Parathyroid adenoma (tissue), 2 donors: Measurements from ENCODE around the gene SPDYE6.

Source experiments
- H2AFZ ChIP-seq: fragments of 300-600 bp; sonication (generic); one replicate; pipeline ENCODE4 v1.7.0; 2017; ENCODE audit warnings: antibody characterized with exemption, mild to moderate bottlenecking
- H3K27ac ChIP-seq: fragments of 300-600 bp; sonication (generic); one replicate; pipeline ENCODE4 v1.7.0; 2017
- H3K27me3 ChIP-seq: fragments of 300-600 bp; sonication (generic); one replicate; pipeline ENCODE4 v1.7.0; 2017; ENCODE audit warnings: low read length; ENCODE audit not compliant: control insufficient read depth, insufficient read depth
- H3K36me3 ChIP-seq: fragments of 300-600 bp; sonication (generic); one replicate; pipeline ENCODE4 v1.7.0; 2017; ENCODE audit warnings: low read length; ENCODE audit not compliant: control insufficient read depth, insufficient read depth
- H3K4me1 ChIP-seq: fragments of 300-600 bp; sonication (generic); one replicate; pipeline ENCODE4 v1.7.0; 2017; ENCODE audit warnings: control low read depth
- H3K4me2 ChIP-seq: fragments of 300-600 bp; sonication (generic); one replicate; pipeline ENCODE4 v1.7.0; 2017; ENCODE audit warnings: low read length
- H3K4me3 ChIP-seq: fragments of 300-600 bp; sonication (generic); one replicate; pipeline ENCODE4 v1.7.0; 2017; ENCODE audit warnings: low read depth, low read length
- H3K79me2 ChIP-seq: fragments of 300-600 bp; sonication (generic); one replicate; pipeline ENCODE4 v1.7.0; 2017; ENCODE audit warnings: control low read depth
- H3K9ac ChIP-seq: fragments of 300-600 bp; sonication (generic); one replicate; pipeline ENCODE4 v1.7.0; 2017; ENCODE audit warnings: mild to moderate bottlenecking
- H3K9me3 ChIP-seq: fragments of 300-600 bp; sonication (generic); one replicate; pipeline ENCODE4 v1.7.0; 2017; ENCODE audit warnings: low read length; ENCODE audit not compliant: control insufficient read depth
- CTCF ChIP-seq: fragments of 300-600 bp; sonication (generic); IDR thresholded peaks from one replicate; pipeline ENCODE4 v1.7.0; 2017; ENCODE audit warnings: antibody characterized with exemption, mild to moderate bottlenecking
- donor health status: primary hyperparathyroidism.

The SPDYE6 gene

GRCh38 chr7:102300643-102301221 lies 55.5 kb downstream of the SPDYE6 start:
- Histone ChIP-seq H3K79me2 (no peaks in the 10 kb centered on the region), H3K9me3 (no peaks in the 10 kb centered on the region), H3K4me2 (no peak overlapping the region), H3K27me3 (no peaks in the 10 kb centered on the region), H3K9ac (no peak overlapping the region), H3K4me1 (no peaks in the 10 kb centered on the region), H3K4me3 (no peak overlapping the region), H3K36me3 (no peaks in the 10 kb centered on the region), H2AFZ (no peak overlapping the region), H3K27ac (no peak overlapping the region)
- TF ChIP-seq CTCF, result no peak

GRCh38 chr7:102297487-102298218 lies 58.6 kb downstream of the SPDYE6 start:
- Histone ChIP-seq H3K4me1 (no peaks in the 10 kb centered on the region), H3K79me2 (no peaks in the 10 kb centered on the region), H3K9me3 (no peaks in the 10 kb centered on the region), H3K27ac (no peak overlapping the region), H3K9ac (no peak overlapping the region), H3K36me3 (no peaks in the 10 kb centered on the region), H3K4me3 (no peak overlapping the region), H3K27me3 (no peaks in the 10 kb centered on the region), H3K4me2 (no peak overlapping the region), H2AFZ (no peak overlapping the region)
- no peak for TF ChIP-seq CTCF

GRCh38 chr7:102296514-102296913 lies 59.7 kb downstream of the SPDYE6 start:
- no peaks in the 10 kb centered on the region for H3K9me3 ChIP-seq
- TF ChIP-seq CTCF, result no peak
- no peak overlapping the region for H3K4me3 ChIP-seq
- no peaks in the 10 kb centered on the region for H3K4me1 ChIP-seq
- no peak overlapping the region for H3K27ac ChIP-seq
- no peak overlapping the region for H2AFZ ChIP-seq
- H3K36me3 ChIP-seq, result no peaks in the 10 kb centered on the region
- no peaks in the 10 kb centered on the region for H3K27me3 ChIP-seq
- H3K79me2 ChIP-seq, result no peaks in the 10 kb centered on the region
- H3K4me2 ChIP-seq, result no peak overlapping the region
- H3K9ac ChIP-seq, result no peak overlapping the region

GRCh38 chr7:102296179-102296438 lies 60.1 kb downstream of the SPDYE6 start:
- H3K9me3 ChIP-seq, result no peaks in the 10 kb centered on the region
- no peaks in the 10 kb centered on the region for H3K27me3 ChIP-seq
- H3K79me2 ChIP-seq, result no peaks in the 10 kb centered on the region
- H3K9ac ChIP-seq, result no peak overlapping the region
- no peak overlapping the region for H3K4me3 ChIP-seq
- H2AFZ ChIP-seq, result no peak overlapping the region
- no peak overlapping the region for H3K27ac ChIP-seq
- no peaks in the 10 kb centered on the region for H3K4me1 ChIP-seq
- H3K36me3 ChIP-seq, result no peaks in the 10 kb centered on the region
- H3K4me2 ChIP-seq, result no peak overlapping the region
- no peak for TF ChIP-seq CTCF
